OCI-LY1 (cell line): ENCODE results near the gene PPIF.

Source experiments
- EZH2 ChIP-seq: fragments of 200-600 bp; sonication (generic), shearing (Covaris generic); IDR thresholded peaks from 2 replicates; pipeline ENCODE4 v1.8.0; 2017; ENCODE audit warnings: borderline replicate concordance, mixed run types, mild to moderate bottlenecking, antibody characterized with exemption, low read length, moderate library complexity, mixed read lengths
- TF ChIP-seq, protein P1 (sequence below): fragments of 200-600 bp; sonication (generic), shearing (Covaris generic); IDR thresholded peaks from 2 replicates; pipeline ENCODE4 v1.5.1; 2017; ENCODE audit warnings: mild to moderate bottlenecking, antibody characterized with exemption, low read length, moderate library complexity, mixed read lengths

DNA sequence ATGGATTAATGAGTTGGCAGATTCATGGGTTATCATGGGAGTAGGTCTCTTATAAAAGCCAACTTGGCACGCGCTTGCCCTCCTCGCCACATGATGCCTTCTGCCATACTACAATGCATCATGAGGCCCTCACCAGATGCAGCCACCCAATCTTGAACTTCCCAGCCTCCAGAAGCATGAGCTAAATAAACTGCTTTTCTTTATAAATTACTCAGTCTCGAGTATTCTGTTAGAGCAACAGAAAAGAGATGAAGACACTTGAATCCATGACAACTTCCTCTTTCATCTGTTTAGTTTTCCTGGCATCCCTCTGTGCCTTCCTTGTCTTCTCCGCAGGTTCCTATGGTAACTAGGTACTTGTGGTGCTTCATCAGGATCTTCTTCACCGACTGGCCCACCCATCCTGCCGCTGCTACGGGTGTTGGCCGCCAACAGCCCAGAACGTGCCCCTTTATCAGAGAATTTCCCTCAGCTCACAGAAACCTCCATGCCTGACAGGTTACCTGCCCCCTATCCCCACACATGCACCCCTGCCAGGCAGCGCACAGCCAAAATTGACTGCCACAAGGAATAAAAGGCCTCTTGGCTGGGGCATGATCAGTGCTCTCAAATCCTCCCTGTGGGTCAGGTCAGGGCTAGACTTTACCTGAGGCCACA lies 28.0 kb upstream of the PPIF start:
- TF ChIP-seq EZH2, result no peak
- TF ChIP-seq, protein P1, sequence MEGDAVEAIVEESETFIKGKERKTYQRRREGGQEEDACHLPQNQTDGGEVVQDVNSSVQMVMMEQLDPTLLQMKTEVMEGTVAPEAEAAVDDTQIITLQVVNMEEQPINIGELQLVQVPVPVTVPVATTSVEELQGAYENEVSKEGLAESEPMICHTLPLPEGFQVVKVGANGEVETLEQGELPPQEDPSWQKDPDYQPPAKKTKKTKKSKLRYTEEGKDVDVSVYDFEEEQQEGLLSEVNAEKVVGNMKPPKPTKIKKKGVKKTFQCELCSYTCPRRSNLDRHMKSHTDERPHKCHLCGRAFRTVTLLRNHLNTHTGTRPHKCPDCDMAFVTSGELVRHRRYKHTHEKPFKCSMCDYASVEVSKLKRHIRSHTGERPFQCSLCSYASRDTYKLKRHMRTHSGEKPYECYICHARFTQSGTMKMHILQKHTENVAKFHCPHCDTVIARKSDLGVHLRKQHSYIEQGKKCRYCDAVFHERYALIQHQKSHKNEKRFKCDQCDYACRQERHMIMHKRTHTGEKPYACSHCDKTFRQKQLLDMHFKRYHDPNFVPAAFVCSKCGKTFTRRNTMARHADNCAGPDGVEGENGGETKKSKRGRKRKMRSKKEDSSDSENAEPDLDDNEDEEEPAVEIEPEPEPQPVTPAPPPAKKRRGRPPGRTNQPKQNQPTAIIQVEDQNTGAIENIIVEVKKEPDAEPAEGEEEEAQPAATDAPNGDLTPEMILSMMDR, result no peak
